IPS DF 19.7 (cell line): ENCODE results near the gene ST3GAL3.

Experiments used
- DNase-seq: peaks from one replicate; pipeline ENCODE4 v3.0.0-alpha.2; 2013; ENCODE audit warnings: low read depth, low spot score

ST3GAL3 gene

DNA sequence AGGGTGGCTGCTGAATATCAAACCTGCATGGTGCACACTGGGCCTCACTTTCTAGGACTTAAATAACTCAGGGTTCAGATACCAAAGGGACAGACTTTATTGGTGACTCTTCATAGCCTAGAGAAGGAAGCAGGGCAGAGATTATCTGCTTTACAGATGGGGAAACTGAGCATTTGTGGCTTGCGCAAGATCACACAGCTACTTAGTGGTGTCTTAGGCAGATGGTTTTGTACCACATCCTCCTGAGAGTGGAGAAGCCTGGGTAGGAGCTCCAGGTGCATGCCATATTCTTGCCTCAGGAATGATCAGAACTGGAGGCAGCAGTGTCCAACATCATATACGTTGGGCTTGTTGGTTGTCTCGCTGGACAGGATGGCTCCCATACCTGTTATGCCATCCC lies 255.7 kb downstream of the ST3GAL3 start:
- no peak for DNase-seq

DNA sequence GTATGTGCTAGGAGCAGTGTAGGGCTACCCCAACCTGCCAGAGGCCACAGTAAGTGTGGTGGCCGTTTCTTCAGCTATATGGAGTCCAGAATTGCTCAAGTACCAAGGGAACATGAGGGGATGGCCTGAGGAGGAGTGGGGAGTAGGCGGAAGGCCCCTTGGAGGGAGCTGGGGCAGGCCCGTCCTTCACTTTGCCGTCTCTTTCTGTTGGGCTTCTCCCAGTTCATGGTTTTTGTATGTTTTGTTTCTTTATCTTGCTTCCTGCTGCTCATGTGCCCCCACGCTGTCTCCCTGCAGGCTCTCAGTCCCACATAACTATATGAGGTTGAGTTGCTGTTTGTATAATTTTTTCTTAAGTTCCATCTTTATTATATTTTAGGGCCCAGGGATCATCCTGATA lies 256.6 kb downstream of the ST3GAL3 start:
- DNase-seq, result no peak

DNA sequence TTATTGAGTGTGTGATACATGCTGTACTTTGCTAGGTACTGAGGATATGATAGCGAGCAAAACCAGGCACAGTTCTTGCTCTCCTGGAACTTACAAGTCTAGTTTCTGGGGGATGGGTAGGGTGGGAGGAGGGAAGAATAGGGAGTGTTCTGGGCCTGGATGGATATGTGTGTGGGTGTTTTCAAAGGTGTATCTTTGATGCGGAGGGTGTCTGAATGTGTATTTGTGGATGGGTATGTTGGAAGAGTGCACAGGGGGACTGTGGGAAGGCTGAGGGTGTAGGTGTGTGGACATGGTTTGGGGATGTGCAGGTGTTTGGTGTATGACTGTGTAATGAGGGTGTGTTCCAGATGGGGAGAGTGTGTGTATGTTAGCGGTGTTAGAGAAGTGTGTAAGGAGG lies 258.0 kb downstream of the ST3GAL3 start:
- DNase-seq, result no peak

DNA sequence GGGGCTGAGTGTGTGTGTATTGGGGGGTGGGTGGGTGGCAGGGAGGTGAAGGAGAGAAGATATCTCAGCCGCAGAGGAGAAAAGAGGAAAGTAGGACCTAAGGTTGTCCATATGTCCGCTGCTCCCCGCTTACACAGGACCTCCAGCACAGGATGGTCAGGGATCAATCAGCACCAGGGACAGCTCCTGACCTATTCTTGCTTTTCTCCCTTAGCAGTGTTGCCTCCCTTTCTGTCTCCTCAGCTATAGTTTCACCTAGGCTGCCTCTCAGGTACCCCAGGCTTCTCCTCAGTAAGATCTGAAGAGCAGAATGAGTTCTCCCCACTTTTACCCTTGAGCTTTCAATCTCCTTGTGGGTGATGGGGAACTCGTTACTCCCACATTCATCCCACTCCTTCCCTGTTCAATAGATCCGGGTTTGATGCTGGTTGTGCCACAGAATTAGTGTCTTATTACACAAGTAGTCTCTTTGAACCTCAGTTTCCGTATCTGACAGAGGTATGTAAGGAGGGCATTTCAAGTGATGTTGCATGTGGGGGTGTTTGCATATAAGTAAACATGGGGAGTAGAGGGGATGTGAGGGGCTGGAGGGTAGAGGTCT lies 261.1 kb downstream of the ST3GAL3 start:
- no peak for DNase-seq

DNA sequence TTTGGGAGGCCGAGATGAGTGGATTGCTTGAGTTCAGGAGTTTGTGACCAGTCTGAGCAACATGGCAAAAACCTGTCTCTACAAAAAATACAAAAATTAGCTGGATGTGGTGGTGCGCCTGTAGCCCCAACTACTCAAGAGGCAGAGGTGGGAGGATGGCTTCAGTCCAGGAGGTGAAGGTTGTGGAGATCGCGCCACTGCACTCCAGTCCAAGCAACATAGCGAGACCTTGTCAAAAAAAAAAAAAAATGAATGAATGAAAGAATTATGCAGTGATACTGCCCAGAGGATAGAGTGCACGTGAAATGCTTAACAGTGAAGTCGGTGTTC lies 262.0 kb downstream of the ST3GAL3 start:
- DNase-seq, result no peak

DNA sequence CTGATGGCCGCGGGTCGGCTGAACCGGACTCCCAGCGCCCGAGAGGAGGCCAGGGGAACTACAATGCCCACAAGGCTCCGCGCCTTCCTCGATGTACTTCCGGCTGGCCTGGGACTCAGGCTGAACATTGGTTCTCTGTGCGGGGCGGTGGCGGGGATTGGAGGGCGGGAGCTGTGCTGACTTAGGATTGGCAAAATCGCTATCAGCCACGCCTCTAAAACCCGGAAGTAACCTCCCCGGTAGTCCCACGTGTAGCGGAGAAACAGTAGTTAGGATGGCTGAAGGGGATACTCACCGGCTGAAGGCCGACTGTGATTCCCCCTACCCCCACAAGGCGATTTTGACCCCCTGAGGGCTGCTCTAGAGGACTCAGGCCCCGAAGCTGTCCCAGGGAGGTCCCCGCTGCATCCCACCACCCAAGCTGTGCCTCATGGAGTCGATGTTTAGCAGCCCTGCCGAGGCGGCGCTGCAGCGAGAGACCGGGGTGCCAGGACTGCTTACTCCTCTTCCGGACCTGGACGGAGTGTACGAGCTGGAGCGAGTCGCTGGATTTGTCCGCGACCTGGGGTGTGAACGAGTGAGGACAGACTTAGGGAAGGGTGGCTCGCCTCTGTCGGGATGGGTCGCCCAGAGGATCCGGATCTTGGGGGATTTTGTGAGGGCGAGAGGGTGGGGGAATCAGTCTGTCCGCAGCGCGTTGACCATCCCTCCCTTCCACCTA lies 262.6 kb downstream of the ST3GAL3 start, which contains the start of gene DPH2:
Gene DPH2 (plus strand): TSS at position 265 of the 721 bp plus-strand sequence. CDS start 166 bp downstream, at position 431.
- peak; percentile 97 for DNase-seq

DNA sequence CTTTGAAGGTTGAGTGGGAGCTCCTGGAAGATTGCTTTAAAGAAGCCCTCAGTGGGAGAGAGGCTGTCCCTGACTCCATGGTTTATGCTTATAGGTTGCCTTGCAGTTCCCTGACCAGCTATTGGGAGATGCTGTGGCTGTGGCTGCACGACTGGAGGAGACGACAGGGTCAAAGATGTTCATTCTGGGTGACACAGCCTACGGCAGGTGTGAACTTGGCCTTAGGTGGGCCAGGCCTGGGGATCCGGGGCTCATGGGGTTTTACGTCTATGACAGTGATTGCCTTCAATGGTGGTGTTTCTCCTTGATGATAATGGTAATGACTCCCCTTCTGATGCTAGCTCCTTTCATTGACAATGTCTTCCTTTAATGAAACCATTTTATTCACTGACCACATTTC lies 263.2 kb downstream of the ST3GAL3 start:
- DNase-seq, result no peak

DNA sequence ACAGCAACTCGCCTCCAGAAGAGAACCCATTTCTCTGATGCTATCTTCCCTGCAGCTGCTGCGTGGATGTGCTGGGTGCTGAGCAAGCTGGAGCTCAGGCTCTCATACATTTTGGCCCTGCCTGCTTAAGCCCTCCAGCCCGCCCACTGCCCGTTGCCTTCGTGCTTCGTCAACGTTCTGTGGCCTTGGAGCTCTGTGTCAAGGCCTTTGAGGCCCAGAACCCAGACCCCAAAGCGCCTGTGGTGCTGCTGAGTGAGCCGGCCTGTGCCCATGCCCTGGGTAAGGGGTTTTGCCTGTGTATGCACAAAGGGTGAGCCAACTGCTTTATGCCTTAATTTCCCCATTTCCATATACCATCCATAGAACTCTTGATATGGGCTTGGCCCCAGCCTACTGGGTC lies 263.6 kb downstream of the ST3GAL3 start:
- DNase-seq, result no peak

DNA sequence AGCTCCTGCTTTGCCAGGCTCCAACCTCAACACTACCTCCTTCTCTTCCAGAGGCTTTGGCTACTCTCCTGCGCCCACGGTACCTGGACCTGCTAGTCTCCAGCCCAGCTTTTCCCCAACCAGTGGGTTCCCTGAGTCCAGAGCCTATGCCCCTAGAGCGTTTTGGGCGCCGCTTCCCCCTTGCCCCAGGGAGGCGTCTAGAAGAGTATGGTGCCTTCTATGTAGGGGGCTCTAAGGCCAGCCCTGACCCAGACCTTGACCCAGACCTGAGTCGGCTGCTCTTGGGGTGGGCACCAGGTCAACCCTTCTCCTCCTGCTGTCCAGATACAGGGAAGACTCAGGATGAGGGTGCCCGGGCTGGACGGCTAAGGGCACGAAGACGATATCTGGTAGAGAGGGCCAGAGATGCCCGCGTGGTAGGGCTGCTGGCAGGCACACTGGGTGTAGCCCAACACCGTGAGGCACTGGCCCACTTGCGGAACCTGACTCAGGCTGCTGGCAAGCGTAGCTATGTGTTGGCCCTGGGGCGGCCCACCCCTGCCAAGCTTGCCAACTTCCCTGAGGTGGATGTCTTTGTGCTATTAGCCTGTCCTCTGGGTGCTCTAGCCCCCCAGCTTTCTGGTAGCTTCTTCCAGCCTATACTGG lies 264.1 kb downstream of the ST3GAL3 start:
- no peak for DNase-seq

DNA sequence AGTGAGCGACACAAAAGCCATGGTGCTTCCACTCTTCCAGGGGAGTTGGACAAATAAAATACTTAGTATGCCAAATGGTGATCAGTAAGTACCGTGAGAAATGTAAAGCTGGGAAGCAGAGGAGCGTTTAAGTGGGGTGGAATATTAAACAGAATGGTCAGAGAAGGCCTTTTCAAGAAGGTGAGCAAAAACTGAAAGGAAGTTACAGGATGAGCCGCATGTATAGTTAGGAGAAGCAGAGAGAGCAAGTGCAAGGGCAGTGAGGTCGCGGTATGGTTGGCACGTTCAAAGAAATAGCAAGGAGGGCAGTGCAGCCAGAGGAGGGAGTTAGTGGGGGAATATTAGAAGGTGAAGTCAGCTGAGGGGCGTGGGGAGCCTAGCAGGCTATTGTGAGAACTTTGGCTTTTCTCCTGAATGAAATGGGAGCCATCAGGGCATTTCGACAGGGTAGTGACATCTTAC lies 266.7 kb downstream of the ST3GAL3 start:
- DNase-seq, result no peak

DNA sequence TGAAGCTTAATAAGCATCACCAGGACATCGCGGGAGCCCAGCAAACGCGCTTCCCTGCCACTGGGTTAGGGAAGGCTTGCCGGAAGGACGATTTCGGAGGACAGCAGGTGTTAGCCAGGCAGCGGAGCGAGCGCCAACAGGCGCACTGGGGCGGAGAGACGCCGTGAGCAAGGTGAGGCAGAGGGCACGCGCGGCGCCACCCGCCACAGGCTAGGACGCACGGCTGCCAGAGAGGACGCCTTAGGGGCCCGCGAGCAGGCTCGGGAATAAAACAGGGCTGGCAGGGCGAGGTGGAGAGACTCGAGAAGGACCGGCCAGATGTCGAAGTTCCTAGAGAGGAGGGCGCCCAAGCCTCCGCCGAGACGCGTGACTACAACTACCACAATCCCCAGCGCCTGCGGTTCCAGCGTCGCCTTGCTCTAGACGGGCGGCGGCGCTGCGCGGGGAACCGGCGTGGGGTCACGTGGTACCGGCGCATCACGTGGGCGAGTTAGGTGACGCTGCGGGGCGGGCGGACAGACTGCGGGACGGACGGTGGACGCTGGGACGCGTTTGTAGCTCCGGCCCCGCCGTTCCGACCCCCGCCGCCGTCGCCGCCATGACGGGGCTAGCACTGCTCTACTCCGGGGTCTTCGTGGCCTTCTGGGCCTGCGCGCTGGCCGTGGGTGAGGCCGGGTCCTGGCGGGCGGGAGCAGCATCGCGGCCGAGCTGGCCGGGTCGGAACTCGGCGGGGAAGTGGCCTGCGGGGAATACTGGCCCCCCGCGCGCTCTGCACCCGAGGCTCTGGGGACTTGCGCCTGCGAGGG lies 267.3 kb downstream of the ST3GAL3 start, which contains the start of gene ATP6V0B:
Gene ATP6V0B (plus strand): TSS at position 518 of the 806 bp plus-strand sequence. CDS start 81 bp downstream, at position 599.
- peak; percentile 85 for DNase-seq

DNA sequence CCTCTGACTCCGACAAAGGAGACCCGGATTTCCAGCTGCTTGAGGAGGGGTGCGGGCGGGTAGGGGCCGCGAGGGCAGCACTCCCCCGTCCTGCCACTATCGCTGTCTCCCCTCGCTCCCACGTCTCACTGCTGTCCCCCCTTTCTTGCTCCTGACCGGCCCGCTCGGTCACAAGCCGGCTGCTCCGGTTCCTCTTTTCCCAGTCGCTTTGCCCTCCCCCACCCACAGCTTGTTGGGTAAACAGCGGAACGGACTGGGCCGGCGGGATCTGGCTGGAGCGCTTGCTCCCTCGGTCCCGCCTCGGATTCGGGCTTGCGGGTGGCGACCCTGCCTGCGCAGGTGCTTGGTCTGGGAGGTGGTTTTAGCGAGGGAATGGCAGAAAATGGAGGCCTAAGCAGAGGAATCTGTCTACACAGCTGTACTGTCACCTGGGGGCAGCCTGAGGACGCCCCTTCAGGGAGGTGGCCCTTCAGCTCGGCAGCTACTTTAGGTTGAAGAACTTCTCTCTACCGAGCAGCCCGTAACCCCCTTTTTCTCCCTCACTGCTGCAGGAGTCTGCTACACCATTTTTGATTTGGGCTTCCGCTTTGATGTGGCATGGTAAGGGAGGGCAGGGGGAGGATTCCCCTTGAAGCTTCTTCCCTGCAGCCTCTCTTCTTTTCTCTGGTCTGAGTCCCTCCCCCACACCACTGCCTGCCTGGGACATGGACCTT lies 268.1 kb downstream of the ST3GAL3 start:
- DNase-seq, result no peak

DNA sequence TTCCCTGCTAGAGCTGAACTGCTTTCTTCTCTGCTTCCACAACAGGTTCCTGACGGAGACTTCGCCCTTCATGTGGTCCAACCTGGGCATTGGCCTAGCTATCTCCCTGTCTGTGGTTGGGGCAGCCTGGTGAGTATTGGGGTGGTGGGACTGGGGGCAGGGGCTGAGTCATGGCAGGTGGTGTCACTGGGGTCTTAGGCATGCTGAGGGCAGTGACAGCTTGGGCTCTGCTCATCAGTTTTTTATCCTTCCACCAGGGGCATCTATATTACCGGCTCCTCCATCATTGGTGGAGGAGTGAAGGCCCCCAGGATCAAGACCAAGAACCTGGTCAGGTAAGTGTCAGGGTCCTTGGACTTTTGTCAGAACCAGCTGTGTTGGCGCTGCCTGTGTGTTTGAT lies 268.7 kb downstream of the ST3GAL3 start:
- no peak for DNase-seq

DNA sequence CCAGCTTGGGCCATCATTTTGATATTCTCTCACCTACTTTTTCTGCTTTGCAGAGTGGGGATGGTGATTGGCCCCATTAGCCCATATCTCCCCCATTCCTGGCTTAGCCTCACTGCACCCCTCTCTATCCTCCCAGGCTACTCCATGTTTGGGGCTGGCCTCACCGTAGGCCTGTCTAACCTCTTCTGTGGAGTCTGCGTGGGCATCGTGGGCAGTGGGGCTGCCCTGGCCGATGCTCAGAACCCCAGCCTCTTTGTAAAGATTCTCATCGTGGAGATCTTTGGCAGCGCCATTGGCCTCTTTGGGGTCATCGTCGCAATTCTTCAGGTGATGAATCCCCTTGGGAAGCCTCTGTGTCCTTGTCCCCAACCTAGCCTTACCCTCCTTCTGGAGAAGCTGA lies 269.6 kb downstream of the ST3GAL3 start:
- DNase-seq, result no peak

DNA sequence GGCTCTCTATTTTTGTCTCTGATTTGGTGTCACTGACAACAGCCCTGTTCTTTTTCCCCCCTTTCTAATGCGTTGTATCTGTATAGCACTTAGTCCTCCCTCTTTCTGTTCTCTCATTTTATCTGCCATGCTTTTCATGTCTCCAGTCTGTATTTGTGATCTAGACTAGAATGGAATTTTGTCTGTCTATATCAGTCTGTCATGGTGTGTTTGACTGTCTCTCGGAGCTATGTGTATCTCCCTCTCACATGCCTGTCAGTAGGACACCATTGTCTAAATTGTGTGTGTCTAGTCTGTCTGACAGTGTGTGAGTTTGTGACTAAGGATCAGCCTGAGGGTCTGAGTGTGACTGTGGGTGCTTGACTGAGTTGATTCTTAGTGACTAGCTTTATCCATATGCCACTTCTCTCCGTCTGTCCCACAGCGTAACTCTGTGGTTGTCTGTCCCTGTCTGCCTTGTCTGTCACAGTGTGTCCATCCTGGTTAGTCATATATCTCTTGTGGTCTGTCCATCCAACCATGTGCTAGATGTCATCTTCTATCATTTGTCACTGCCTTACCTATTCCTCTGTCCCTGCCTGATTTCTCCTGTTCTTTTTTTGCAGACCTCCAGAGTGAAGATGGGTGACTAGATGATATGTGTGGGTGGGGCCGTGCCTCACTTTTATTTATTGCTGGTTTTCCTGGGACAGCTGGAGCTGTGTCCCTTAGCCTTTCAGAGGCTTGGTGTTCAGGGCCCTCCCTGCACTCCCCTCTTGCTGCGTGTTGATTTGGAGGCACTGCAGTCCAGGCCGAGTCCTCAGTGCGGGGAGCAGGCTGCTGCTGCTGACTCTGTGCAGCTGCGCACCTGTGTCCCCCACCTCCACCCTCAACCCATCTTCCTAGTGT lies 270.3 kb downstream of the ST3GAL3 start:
- no peak for DNase-seq

DNA sequence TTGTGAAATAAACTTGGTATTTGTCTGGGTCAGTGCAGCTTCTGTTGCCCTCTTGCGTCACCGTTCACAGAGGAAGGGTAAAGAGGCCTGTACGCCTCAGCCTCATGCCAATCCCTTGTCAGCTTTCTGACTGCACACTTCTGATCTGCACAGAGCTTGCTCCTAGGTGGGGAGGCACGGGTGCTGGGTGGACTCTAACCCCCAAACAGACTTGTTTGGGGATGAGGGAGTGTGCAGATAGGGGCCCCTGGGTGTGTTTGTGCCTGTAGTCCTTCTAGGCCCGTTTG lies 270.9 kb downstream of the ST3GAL3 start:
- no peak for DNase-seq

DNA sequence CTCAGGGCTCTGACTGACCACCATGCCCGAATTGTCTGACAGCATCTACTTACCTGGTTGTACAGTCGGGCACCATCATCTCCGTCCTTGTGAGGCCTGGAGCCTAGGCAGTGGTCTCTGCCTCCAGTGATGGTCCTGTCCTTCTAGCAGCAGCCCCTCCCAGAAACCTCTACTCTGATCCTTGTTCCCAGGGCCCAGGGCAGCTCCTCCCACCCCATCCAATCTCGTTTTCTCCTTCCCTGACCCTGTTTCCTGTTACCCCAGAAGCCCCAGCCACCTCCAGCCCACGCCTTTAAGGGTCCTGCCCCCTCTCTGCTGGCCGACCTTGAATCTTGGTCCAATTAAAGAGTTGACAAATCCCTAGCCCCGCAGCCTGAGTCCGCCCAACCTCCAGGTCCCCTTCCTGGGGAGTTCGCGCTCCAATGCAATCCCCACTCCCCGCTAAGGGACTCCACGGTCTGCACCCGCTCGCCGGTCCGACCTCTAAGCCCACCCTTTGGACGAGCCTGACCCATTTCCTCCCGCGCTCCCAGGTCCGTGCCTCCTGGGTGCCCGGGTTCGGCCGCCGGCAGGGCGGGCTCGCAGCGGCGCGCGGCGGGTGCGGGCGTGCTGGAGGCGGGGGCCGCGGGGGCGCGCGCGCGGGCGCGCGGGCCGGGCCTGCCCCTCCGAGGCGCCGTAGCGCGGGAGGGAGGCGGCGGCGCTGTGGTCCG lies 271.4 kb downstream of the ST3GAL3 start, which contains the start of gene B4GALT2:
Gene B4GALT2 (plus strand): TSS at position 660 of the 710 bp plus-strand sequence. CDS start 1,951 bp downstream, outside the sequence.
- no peak for DNase-seq

DNA sequence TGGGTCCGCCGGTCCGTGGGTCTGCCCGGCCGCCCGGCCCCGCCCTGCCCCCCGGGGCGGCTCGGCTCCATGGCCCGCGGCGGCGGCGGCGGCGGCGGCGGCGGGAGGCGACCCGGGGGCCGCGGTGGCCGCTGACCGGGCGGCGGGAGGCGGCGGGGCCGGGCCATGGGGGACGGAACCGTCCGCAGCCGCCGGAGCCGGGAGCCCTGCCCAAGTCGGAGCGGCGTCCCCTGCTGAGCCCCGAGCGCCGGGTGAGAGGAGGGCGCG lies 271.9 kb downstream of the ST3GAL3 start:
- DNase-seq, result no peak

DNA sequence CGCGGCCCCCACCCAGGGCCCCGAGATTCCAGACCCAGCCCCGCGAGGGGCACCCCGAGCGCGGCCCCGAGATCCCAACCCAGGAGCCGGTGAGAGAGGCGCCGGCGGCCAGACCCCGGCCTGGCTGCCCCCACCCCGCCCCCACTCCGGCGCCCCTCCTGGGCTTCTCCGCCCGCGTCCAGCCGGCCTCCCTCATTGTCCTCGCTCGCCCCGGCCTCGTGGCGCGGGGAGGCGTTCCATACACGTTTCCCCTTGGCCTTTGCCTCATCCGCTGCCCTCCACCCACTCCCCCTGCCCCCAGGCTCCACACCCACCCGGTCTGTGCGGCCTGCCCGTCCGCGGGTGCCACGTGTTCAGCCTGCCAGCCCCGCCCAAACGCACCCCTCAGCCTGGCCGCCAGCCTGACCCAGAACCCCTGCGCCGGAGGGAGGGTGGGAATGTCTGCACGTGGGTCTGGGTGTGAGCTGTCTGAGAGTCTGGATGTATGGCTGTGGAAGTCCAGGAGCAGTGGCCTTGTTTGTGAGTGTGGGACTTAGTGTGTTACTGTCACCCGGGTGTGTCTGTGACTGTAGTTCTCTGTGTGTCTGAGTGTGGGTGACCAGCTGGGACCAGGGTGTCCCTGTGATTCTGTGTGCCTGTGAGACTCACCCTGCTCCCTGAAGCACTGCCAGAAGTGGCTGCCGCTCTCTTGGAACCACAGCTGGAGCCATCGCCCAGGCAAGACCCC lies 272.4 kb downstream of the ST3GAL3 start:
- DNase-seq, result no peak
